HG03045 (cell line): ENCODE data around the gene LRP2BP.
"Not testable (repeated sequence)": the region's sequence is repeated elsewhere in the genome, so short reads cannot be mapped to it uniquely, and the experiment has no call there.

Source experiments
- ATAC-seq: cut with Tn5 transposase; IDR thresholded peaks from one replicate; pipeline ENCODE4 v1.9.1; 2021; ENCODE audit warnings: mild to moderate bottlenecking, moderate library complexity; ENCODE audit not compliant: unreplicated experiment

Gene LRP2BP

GRCh38 chr4:185329879-185330510 is 65.7 kb downstream of the LRP2BP start:
- ATAC-seq = not testable (repeated sequence)

GRCh38 chr4:185328586-185328985 is 67.1 kb downstream of the LRP2BP start:
- ATAC-seq = no peak

- ATAC-seq = not testable (repeated sequence)
Measured at GRCh38 chr4:185325721-185326120, 70.0 kb downstream of the LRP2BP start.

- ATAC-seq = not testable (repeated sequence)
Measured at GRCh38 chr4:185324361-185324760, 71.4 kb downstream of the LRP2BP start.

GRCh38 chr4:185323606-185324005 is 72.1 kb downstream of the LRP2BP start:
- no peak for ATAC-seq

GRCh38 chr4:185322803-185323202 is 72.9 kb downstream of the LRP2BP start:
- ATAC-seq = no peak

GRCh38 chr4:185318679-185319078 is 77.0 kb downstream of the LRP2BP start:
- no peak for ATAC-seq

GRCh38 chr4:185317880-185318279 is 77.8 kb downstream of the LRP2BP start:
- ATAC-seq = no peak

- ATAC-seq = not testable (repeated sequence)
Measured at GRCh38 chr4:185317462-185317861, 78.3 kb downstream of the LRP2BP start.
